ENCODE data around the gene SDK1.

GRCh38 chr7:3899559-3899991, 598.5 kb downstream of the SDK1 start:
- TF ChIP-seq EP300 (IDR thresholded peaks at IDR 0.05) = no peak
- no peak for TF ChIP-seq PHF8 (IDR thresholded peaks at IDR 0.05; ENCODE audit: borderline replicate concordance, low read depth)
- TF ChIP-seq HOXA7 (CRISPR knock-in tag; IDR thresholded peaks at IDR 0.05) = no peak
- no peak for TF ChIP-seq CTCF (IDR thresholded peaks at IDR 0.05)
- TF ChIP-seq KDM1A (IDR thresholded peaks at IDR 0.05; ENCODE audit: low read depth) = no peak
- TF ChIP-seq GATA3 (IDR thresholded peaks at IDR 0.05; ENCODE audit: borderline replicate concordance) = no peak
- no peak for TF ChIP-seq JUN (IDR thresholded peaks at IDR 0.05)
- TF ChIP-seq POLR2A (IDR thresholded peaks at IDR 0.05; ENCODE audit: low read length) = no peak

Measured in A549 (cell line).